GM12878 (cell line): ENCODE data around the gene GRIK1. TPM values are rescaled to one million over a fixed set of nuclear protein-coding genes. Genes with fewer than 3 reads are reported as not detected.

ENCODE experiments used
- ATAC-seq: fragments of 200-7000 bp; cut with Tn5 transposase; 3 replicates; pipeline ENCODE4 v1.9.1; 2020; ENCODE audit warnings: mild to moderate bottlenecking, moderate library complexity
- BruUV-seq: library from RNA; stranded (reverse); fragments of 400-500 nt; replicated peaks from 2 replicates; lab custom pipeline; 2021; lab: Mats Ljungman, UMichigan
- CTCF ChIA-PET: fragments of 300-600 bp; sonication (Branson Sonifier 250); formaldehyde crosslinking; extraction: SDS; loops from one replicate; lab custom pipeline; 2021; ENCODE audit warnings: inconsistent platforms; lab: Yijun Ruan, JAX
- POLR2A ChIA-PET: fragments of 350-600 bp; formaldehyde crosslinking; extraction: SDS; loops from one replicate; lab custom pipeline; 2021; ENCODE audit warnings: inconsistent platforms; lab: Charles Lee
- RAD21 ChIA-PET: fragments of 300-600 bp; sonication (Branson Sonifier 250); formaldehyde crosslinking; loops from one replicate; lab custom pipeline; 2023; ENCODE audit warnings: antibody characterized with exemption; ENCODE audit not compliant: unreplicated experiment; lab: Charles Lee
- SMC1A ChIA-PET: fragments of 300-600 bp; sonication (Branson Sonifier 250); formaldehyde crosslinking; loops from one replicate; lab custom pipeline; 2023; ENCODE audit not compliant: unreplicated experiment, uncharacterized antibody; lab: Charles Lee
- DNase-seq: peaks from one replicate; pipeline ENCODE4 v3.0.0-alpha.2; 2011; ENCODE audit warnings: low read depth, low spot score
- FAIRE-seq: peaks from 3 replicates; lab custom pipeline; 2011; peaks lifted over from hg19 to GRCh38; lab: Jason Lieb, UNC
- H2AFZ ChIP-seq: 2 replicates; pipeline ENCODE4 v1.6.0; 2011; ENCODE audit warnings: low read depth, low read length, control low read depth; ENCODE audit not compliant: control insufficient read depth
- H3K27ac ChIP-seq: 2 replicates; pipeline ENCODE4 v1.5.1; 2011; ENCODE audit warnings: control low read depth; ENCODE audit not compliant: control insufficient read depth, insufficient read depth
- H3K27me3 ChIP-seq, 2 experiments: replicated peaks in 1 of 2; 2 replicates each; pipeline versions ENCODE4 v1.6.0 to v1.6.1; 2011; ENCODE audit warnings: low read length in 1 of 2; ENCODE audit not compliant: control insufficient read depth in 2 of 2, insufficient read depth in 2 of 2
- H3K36me3 ChIP-seq, 2 experiments: 2 replicates each; pipeline ENCODE4 v1.5.1; 2011; ENCODE audit warnings: low read length in 1 of 2; ENCODE audit not compliant: control insufficient read depth in 2 of 2, insufficient read depth in 2 of 2
- H3K4me1 ChIP-seq: 2 replicates; pipeline ENCODE4 v1.6.1; 2011; ENCODE audit warnings: mild to moderate bottlenecking, low read length, moderate library complexity, mixed read lengths; ENCODE audit not compliant: control insufficient read depth, insufficient read depth
- H3K4me2 ChIP-seq: 2 replicates; pipeline ENCODE4 v1.6.0; 2011; ENCODE audit warnings: control low read depth; ENCODE audit not compliant: control insufficient read depth, insufficient read depth
- H3K4me3 ChIP-seq: fragments of 200-600 bp; sonication (generic); 2 replicates; pipeline ENCODE4 v1.5.1; 2016
- H3K79me2 ChIP-seq: 2 replicates; pipeline ENCODE4 v1.6.0; 2011; ENCODE audit warnings: low read length; ENCODE audit not compliant: control insufficient read depth, insufficient read depth
- H3K9ac ChIP-seq: 2 replicates; pipeline ENCODE4 v1.8.0; 2011; ENCODE audit warnings: low read length, control low read depth, mixed read lengths; ENCODE audit not compliant: control insufficient read depth, insufficient read depth
- H3K9me3 ChIP-seq: replicated peaks from 3 replicates; pipeline ENCODE4 v1.5.1; 2011; ENCODE audit warnings: mild to moderate bottlenecking, low read length; ENCODE audit not compliant: control insufficient read depth, insufficient read depth
- H4K20me1 ChIP-seq: 2 replicates; pipeline ENCODE4 v1.6.0; 2011; ENCODE audit not compliant: control insufficient read depth, insufficient read depth
- EED ChIP-seq: sonication (generic); IDR thresholded peaks from 2 replicates; pipeline ENCODE4 v1.6.1; 2016; ENCODE audit warnings: antibody characterized with exemption, low read depth
- EP300 ChIP-seq, 2 experiments: fragments of 150-350 bp in 1 of 2; IDR thresholded peaks; 2 replicates each; pipeline ENCODE4 v1.6.1; 2011 to 2012; ENCODE audit warnings: low read depth in 2 of 2, low read length in 2 of 2, borderline replicate concordance in 1 of 2, improper control_type of control experiment in 1 of 2, inconsistent platforms in 1 of 2; ENCODE audit not compliant: control insufficient read depth in 1 of 2
- IRF3 ChIP-seq: fragments of 450-650 bp; IDR thresholded peaks from 2 replicates; pipeline ENCODE4 v1.6.1; 2014; ENCODE audit warnings: mild to moderate bottlenecking
- MYC ChIP-seq: IDR thresholded peaks from 2 replicates; pipeline ENCODE4 v1.6.1; 2011; ENCODE audit warnings: mild to moderate bottlenecking, low read length, moderate library complexity, inconsistent platforms; ENCODE audit not compliant: insufficient read depth, insufficient replicate concordance, insufficient read length, severe bottlenecking
- POU2F2 ChIP-seq: IDR thresholded peaks from 3 replicates; pipeline ENCODE4 v1.6.1; 2011; ENCODE audit warnings: low read depth, mild to moderate bottlenecking, low read length, borderline replicate concordance
- RAD51 ChIP-seq: fragments of 450-650 bp; IDR thresholded peaks from 2 replicates; pipeline ENCODE4 v1.6.1; 2016; ENCODE audit warnings: moderate library complexity, mild to moderate bottlenecking, inconsistent platforms
- SPI1 ChIP-seq: IDR thresholded peaks from 2 replicates; pipeline ENCODE4 v1.6.1; 2011; ENCODE audit warnings: low read depth, mild to moderate bottlenecking, low read length, moderate library complexity, borderline replicate concordance; ENCODE audit not compliant: insufficient read depth
- SRF ChIP-seq, 2 experiments: IDR thresholded peaks; 2 replicates each; pipeline ENCODE4 v1.6.1; 2011; ENCODE audit warnings: low read depth in 2 of 2, low read length in 2 of 2, mild to moderate bottlenecking in 1 of 2, moderate library complexity in 1 of 2
- ZBED1 ChIP-seq: IDR thresholded peaks from 2 replicates; pipeline ENCODE4 v1.6.1; 2016; ENCODE audit warnings: borderline replicate concordance
- ZBTB4 ChIP-seq: fragments of 450-650 bp; formaldehyde crosslinking; IDR thresholded peaks from 2 replicates; pipeline ENCODE4 v1.4.0; 2022; ENCODE audit warnings: mild to moderate bottlenecking, moderate library complexity
- WGBS: methylation state at CpG from one replicate; pipeline ENCODE4 v1.1.6; 2016; ENCODE audit warnings: low lambda C conversion rate; ENCODE audit not compliant: insufficient replicate concordance, insufficient coverage; ENCODE audit errors: missing lambda C conversion rate; 5-methylcytosine and 5-hydroxymethylcytosine counted together
- in situ Hi-C: fragments of 300-500 bp; cut with MboI; formaldehyde crosslinking; loops from 9 replicates; pipeline ENCODE4 v1.14.3; 2018; ENCODE audit warnings: mixed read lengths
- intact Hi-C: fragments of 100-400 bp; cut with micrococcal nuclease; formaldehyde crosslinking; loops from one replicate; pipeline ENCODE4 v1.14.2; 2022; ENCODE audit not compliant: unreplicated experiment
- polyA plus RNA-seq, 11 experiments: library from polyadenylated mRNA; depleted of rRNA in 4 of 11; unstranded in 6 of 11; stranded (reverse) in 5 of 11; fragments of >200 nt; fragmentation: Nextera tagmentation in 4 of 11; fragmentation: Illumina TruSeq in 1 of 11; extraction: Ambion mirVana in 4 of 11; extraction: Trizol in 1 of 11; gene quantifications; 1 replicate in 1 of 11; 2 replicates in 10 of 11; pipeline versions ENCODE4 v1.2.1 to v1.2.3, GENCODE V29; 2011 to 2016; ENCODE audit warnings: inconsistent platforms in 2 of 11, missing spikeins in 2 of 11, low read depth in 1 of 11
- total RNA-seq, 4 experiments: library from RNA; depleted of rRNA in 3 of 4; stranded (reverse); fragments of >200 nt in 3 of 4; fragmentation: Illumina TruSeq in 1 of 4; extraction: Trizol in 1 of 4; gene quantifications; 2 replicates each; pipeline versions ENCODE4 v1.2.1 to v1.2.3, GENCODE V29; 2013 to 2021
- TF ChIP-seq, protein P1 (sequence below): IDR thresholded peaks from 2 replicates; pipeline ENCODE4 v1.6.1; 2011; ENCODE audit warnings: borderline replicate concordance, low read depth, mild to moderate bottlenecking, moderate library complexity, mixed read lengths, low read length; ENCODE audit not compliant: insufficient read depth; ENCODE audit errors: extremely low read length

GRIK1 gene
- total and polyA plus RNA-seq, 10 of the 15 experiments (the other 5 are each of a cell fraction or from before 2014, with no cell fraction given): 0.05 to 0.13 (median 0.09) TPM; not detected in 7

DNA sequence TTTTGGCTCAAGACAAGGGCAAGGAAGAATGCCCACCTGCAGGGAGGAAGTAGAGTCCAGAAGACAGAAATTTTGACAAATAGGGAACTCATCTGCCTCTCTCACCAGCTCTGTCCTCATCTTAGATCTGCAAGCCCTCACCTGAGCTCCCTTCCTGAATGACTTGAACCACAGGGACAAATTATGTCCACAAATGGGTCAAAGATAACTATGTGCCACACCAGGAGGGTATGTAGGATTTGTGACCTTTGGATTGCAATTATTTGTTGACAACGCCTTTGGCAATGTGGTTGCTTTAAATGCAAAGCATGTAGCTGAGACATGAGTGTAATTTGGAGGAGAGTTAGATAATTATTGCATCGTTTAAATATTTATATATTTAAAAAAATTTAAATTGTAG lies 79.5 kb downstream of the GRIK1 start:
- no TSS peak for BruUV-seq
- no peaks in the 10 kb centered on the region for H3K9me3 ChIP-seq
- ChIA-PET POLR2A (no interaction called here), RAD21 (no interaction called here), CTCF (no interaction called here)
- 19% methylated on average over 2 of the region's 2 CpGs for WGBS
- intact Hi-C loops: no loop called here
- no peak overlapping the region for H3K4me3 ChIP-seq
- H3K27me3 ChIP-seq: no peaks in the 10 kb centered on the region
- no peaks in the 10 kb centered on the region for H3K36me3 ChIP-seq
- DNase-seq: no peak
- TF ChIP-seq ZBED1 (no peak), EED (no peak), POU2F2 (no peak), EP300 (IDR thresholded peaks at IDR 0.05; ENCODE audit: borderline replicate concordance in 1 of 2, control insufficient read depth in 1 of 2, low read depth in 2 of 2, low read length in 2 of 2) (no peak), MYC (no peak), SRF (IDR thresholded peaks at IDR 0.05; ENCODE audit: low read depth in 2 of 2, low read length in 2 of 2) (no peak), IRF3 (no peak), SPI1 (no peak), RAD51 (no peak), ZBTB4 (CRISPR knock-in tag) (no peak)
- TF ChIP-seq, protein P1, sequence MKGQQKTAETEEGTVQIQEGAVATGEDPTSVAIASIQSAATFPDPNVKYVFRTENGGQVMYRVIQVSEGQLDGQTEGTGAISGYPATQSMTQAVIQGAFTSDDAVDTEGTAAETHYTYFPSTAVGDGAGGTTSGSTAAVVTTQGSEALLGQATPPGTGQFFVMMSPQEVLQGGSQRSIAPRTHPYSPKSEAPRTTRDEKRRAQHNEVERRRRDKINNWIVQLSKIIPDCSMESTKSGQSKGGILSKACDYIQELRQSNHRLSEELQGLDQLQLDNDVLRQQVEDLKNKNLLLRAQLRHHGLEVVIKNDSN: no peak
- TF ChIP-seq, all 136 proteins: peak for 0
- Histone ChIP-seq H3K79me2 (no peaks in the 10 kb centered on the region), H3K27ac (no peak overlapping the region), H3K9ac (no peak overlapping the region), H2AFZ (no peak overlapping the region), H4K20me1 (no peaks in the 10 kb centered on the region), H3K4me2 (no peak overlapping the region), H3K4me1 (no peaks in the 10 kb centered on the region)
- no peak for FAIRE-seq
- SMC1A ChIA-PET: no interaction called here
- ATAC-seq: no peak
- in situ Hi-C loops: no loop called here
